Spleen (tissue), 7 donors: ENCODE measurements around the gene KIF3C.

ENCODE experiments used
- POLR2A ChIP-seq, 3 donors: fragments of 450-650 bp; IDR thresholded peaks; one replicate each; pipeline ENCODE4 v1.5.1; 2017; ENCODE audit warnings: antibody characterized with exemption in 3 of 3, mild to moderate bottlenecking in 1 of 3
- POLR2AphosphoS5 ChIP-seq, 3 donors: sonication (generic); formaldehyde crosslinking; IDR thresholded peaks; one replicate each; pipeline ENCODE4 v1.5.1; 2017; ENCODE audit warnings: antibody characterized with exemption in 3 of 3
- TF ChIP-seq, protein P1 (sequence below), 11 experiments: fragments of 200-600 bp in 7 of 11; fragments of 450-650 bp in 4 of 11; sonication (generic) in 4 of 11; IDR thresholded peaks in 8 of 11; conservative IDR thresholded peaks in 3 of 11; 1 replicate in 7 of 11; 2 replicates in 4 of 11; pipeline versions ENCODE4 v1.4.0 to v1.8.0; 2016 to 2021; ENCODE audit warnings: antibody characterized with exemption in 11 of 11, inconsistent platforms in 4 of 11, mild to moderate bottlenecking in 1 of 11
- donor health status: DM: no; HTN: no; CAD: no; lungs with moderate emphysema.
- donor health status: DM: no; HTN: no; CAD: no.
- donor health status: DM: no; HTN: no; CAD: no.

GRCh38 chr2:25917832-25918231 lies 64.5 kb downstream of the KIF3C start:
- TF ChIP-seq POLR2A (IDR thresholded peaks at IDR 0.05) (no peak), POLR2AphosphoS5 (IDR thresholded peaks at IDR 0.05) (no peak)
- TF ChIP-seq, protein P1, sequence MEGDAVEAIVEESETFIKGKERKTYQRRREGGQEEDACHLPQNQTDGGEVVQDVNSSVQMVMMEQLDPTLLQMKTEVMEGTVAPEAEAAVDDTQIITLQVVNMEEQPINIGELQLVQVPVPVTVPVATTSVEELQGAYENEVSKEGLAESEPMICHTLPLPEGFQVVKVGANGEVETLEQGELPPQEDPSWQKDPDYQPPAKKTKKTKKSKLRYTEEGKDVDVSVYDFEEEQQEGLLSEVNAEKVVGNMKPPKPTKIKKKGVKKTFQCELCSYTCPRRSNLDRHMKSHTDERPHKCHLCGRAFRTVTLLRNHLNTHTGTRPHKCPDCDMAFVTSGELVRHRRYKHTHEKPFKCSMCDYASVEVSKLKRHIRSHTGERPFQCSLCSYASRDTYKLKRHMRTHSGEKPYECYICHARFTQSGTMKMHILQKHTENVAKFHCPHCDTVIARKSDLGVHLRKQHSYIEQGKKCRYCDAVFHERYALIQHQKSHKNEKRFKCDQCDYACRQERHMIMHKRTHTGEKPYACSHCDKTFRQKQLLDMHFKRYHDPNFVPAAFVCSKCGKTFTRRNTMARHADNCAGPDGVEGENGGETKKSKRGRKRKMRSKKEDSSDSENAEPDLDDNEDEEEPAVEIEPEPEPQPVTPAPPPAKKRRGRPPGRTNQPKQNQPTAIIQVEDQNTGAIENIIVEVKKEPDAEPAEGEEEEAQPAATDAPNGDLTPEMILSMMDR (IDR thresholded peaks at IDR 0.05 in 8 of 11, conservative IDR thresholded peaks at IDR 0.05 in 3 of 11): no peak
